NCI-H2081 (cell line): ENCODE data around the gene FADS6.
A peak's percentile ranks its signal among the peaks of the same experiment; 100 is the strongest.

Source experiments
- DNase-seq, 2 experiments: peaks; one replicate each; lab custom pipeline; 2025; lab: John Stamatoyannopoulos, UW

Gene FADS6, protein sequence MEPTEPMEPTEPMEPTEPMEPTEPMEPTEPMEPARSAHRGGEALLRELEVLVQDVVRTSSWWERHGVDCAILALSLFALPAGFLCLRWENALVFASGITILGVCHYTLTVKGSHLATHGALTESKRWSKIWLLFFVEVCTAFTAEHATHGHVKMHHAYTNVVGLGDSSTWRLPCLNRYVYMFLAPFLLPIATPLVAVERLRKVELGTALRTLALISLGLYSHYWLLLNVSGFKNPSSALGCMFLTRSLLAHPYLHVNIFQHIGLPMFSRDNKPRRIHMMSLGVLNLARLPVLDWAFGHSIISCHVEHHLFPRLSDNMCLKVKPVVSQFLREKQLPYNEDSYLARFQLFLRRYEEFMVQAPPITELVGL

GRCh38 chr17:74892974-74893911, at the start of gene FADS6:
Gene FADS6, minus strand, starts transcription at chr17:74893633. Its CDS starts 38 bp downstream, at chr17:74893595.
- no peak for DNase-seq

DNA sequence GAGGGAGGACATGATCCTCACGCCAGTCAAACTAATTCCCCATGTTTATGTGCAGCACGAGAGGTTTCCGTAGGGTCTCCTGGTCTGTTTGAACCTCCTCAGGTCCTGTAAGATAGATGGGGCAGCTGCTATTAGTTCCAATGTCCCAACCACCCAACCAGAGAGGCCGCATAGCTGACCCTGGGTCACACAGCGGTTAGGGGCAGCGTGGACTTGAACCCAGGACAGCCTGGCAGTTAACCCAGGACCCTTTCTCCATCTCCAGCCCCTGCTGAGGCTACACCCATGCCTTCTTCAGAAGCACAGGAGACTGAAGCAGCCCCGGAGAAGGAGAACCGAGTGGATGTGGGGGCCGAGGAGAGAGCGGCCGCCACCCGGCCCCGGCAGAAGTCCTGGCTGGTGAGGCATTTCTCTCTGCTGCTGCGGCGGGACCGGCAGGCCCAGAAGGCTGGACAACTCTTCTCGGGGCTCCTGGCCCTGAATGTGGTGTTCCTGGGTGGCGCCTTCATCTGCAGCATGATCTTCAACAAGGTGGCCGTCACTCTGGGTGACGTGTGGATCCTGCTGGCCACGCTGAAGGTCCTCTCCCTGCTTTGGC, 47.8 kb upstream of the FADS6 start:
- DNase-seq, result no peak

- no peak for DNase-seq
Observed at GRCh38 chr17:74939534-74939933, 46.1 kb upstream of the FADS6 start.

DNA sequence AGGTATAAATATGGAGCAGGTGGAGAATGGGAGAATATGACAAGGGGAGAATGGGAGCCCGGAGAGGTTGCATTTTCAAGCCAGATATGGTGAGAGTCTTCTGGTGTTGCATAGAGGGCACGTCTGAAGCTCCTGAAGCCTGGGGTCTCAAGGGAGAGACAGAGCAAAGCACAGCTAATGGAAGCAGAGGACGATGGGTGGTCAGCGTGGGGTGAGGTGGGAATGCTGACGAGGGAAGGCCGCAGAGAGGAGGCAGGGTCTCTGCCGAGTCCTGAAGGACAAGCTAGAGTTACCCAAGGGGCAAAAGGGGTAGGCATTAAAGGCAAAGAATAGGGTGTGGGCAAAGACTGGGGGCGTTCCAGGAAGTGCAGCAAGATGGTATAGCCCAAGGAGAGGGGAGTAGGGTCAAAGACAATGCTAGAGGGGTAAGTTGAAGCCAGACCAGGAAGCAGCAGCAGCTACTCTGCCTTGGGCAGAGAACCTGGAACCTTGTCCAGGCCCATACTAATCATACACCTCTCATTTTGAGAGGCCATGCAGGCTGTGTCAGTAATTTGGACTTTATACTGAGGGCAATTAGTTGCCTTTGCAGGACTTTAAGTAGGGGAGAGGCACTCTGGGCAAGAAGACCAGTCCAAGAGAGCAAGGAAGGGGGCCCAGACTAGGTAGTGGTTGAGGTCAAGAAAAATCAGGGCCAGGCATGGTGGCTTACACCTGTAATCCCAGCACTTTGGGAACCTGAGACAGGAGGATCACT, 44.9 kb upstream of the FADS6 start:
- no peak for DNase-seq

DNA sequence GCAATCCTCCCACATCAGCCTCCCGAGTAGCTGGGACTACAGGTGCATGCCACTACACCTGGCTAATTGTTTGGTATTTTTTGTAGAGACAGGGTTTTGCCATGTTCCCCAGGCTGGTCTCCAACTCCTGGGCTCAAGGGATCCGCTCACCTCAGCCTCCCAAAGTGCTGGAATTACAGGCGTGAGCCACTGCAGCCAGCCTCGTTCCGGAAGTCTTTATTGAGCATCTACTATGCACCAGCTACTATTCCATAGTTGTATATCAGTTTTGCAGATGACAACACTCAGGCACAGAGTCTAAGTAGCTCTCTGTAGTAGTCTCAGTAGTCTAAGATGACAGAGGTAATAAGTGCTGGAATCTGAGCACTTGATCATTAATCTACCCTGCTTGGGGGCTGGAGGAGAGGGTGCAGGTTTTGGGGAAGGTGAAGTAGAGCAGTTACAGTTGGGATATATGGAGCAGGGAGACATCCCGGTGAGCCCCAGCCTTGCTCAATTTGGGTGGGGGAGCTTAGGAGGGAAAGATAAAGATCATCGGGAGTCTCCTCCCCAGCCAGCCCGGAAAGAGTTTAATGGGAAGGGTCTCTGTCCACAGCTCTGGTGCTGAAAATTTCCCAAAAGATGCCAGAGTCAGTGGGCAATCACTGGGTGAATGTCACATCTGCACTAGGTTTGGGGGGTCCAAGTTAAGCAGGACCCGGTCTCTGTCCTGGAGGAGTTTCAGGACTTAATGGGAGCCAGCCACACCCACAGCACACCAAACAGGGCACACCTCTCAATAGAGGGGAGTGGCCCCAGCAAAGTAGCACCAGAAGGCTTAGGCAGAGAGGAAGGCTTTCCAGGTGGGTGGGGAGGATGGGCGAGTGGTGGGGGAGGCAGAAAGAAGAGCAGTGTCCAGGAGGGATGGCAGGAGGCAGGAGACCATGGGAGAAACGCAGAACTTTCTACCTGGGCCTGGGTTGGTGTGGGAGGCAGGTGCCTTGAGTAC, 43.9 kb upstream of the FADS6 start:
- DNase-seq, result no peak

DNA sequence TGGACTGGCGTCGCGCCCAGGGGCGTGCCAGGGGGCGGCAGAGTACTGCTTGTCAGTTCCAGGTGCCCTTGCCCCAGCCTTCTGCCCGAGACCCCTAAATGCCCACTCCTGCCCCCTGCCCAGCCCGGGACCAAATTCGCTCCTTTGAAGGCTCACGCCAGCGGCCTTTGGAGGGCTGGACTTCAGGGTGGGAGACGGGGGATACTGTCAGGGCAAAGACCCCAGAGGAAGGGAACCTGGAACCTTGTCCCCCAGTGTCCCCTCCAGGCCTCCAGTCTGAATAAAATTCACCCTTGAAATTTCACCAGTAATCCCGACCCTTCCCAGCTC, 43.0 kb upstream of the FADS6 start:
- DNase-seq, result no peak

DNA sequence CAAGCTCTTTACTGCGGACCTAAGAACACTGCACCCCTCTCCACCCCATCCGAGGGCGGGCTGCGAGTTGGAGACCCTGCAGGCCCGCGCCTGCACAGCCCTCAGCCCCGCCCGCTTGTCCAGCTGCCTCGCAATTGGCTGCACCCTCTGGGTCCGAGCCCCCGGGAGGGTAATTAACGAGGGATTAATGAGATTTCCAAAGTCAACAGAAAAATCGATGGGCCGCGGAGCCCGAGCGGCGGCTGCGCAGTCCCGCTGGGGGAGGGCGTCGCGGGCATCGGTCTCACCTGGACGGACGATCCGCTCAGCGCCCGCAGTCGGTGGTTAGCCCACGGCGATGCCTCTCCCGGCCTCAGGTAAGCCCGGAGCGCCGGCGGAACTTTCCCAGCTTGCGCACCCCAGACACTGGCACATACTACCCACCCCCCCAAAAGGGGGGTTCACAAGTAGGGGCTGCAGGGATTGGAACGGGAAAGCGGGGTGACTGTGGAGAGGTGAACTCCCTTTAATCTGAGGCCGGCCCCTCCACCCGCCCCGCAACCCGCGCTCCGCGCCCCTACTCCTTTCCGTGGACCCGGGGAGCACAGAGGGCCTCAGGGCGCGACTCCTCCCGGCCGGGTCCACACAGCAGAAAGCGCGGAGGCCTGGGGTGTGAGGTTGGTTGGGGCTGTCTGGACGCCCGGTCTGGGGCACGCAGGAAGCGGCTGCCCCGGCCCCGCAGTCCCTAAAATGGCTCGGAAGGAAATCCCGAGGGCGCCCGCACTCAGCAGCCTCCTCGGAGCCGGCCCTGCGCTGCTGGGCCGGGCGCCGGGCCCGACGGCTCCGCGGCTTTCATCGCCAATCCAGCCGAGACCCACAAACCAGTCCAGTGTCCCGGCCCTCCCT, 42.4 kb upstream of the FADS6 start, which contains the start of gene OTOP3:
Gene OTOP3 (plus strand): TSS at position 314 of the 885 bp plus-strand sequence. CDS start 24 bp downstream, at position 338.
- DNase-seq, result no peak

DNA sequence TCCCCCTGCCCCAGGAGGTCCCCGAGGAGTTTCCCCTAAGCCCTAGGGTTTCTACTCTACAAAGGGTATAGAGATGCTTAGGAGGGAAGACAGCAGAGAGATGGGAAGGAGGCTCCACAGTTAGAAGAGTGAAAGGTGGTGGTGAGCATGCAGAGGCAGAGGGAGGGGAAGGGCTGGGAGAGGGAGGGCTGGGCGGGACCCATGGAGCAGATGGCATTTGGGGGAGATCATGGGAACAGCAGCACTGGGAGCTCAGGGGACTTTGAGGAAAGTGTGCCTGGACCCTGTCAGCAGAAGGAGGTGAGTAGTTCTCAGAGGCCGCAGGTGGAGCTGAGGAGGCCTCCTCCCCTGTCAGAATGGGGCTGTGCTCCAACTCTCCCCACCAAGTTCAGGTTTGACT, 41.6 kb upstream of the FADS6 start:
- DNase-seq, result no peak

DNA sequence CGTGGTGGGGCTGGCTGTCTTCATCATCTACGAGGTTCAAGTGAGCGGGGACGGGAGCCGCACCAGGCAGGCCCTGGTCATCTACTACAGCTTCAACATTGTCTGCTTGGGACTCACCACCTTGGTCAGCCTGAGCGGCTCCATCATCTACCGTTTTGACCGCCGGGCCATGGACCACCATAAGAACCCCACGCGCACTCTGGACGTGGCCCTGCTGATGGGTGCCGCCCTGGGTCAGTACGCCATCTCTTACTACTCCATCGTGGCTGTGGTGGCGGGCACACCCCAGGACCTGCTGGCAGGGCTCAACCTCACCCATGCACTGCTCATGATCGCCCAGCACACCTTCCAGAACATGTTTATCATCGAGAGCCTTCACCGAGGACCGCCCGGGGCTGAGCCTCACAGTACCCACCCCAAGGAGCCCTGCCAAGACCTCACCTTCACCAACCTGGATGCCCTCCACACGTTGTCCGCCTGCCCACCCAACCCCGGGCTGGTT, 37.2 kb upstream of the FADS6 start:
- no peak for DNase-seq

DNA sequence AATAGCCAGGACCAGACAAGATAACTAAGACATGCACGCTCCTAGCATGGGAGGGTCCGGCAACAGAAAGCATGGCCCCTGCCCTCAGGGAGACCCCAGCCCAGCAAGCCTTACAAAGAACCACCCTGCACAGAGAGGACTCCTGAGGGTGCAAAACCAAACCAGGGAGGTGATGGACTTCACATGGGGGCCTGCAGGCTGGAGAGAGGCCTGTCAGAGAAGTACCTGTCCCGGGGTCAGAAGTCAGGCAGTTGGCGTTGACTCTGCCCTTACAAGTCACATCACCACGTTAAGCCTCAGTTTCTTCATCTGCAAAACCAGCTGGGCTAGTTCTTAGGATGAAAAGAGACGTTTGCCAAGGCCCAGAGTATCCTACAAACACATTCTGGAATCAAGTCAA, 35.4 kb upstream of the FADS6 start:
- no peak for DNase-seq

DNA sequence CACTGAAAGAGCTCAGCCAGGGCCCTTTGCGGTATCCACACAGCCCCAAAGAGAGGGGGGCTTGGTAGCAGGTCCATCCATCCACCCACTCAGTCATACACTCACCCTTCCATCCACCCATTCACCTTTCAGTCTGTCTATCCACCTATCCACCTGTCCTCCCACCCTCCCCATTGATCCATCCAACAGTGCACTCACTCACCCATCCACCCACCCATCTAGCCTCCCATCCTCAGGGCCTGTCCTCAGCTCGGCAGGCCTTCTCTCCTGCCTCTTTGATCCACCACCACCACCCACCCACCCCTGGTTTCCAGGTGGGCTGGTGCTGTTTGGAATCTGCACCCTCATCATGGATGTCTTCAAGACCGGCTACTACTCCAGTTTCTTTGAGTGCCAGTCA, 31.8 kb upstream of the FADS6 start:
- DNase-seq, result no peak

DNA sequence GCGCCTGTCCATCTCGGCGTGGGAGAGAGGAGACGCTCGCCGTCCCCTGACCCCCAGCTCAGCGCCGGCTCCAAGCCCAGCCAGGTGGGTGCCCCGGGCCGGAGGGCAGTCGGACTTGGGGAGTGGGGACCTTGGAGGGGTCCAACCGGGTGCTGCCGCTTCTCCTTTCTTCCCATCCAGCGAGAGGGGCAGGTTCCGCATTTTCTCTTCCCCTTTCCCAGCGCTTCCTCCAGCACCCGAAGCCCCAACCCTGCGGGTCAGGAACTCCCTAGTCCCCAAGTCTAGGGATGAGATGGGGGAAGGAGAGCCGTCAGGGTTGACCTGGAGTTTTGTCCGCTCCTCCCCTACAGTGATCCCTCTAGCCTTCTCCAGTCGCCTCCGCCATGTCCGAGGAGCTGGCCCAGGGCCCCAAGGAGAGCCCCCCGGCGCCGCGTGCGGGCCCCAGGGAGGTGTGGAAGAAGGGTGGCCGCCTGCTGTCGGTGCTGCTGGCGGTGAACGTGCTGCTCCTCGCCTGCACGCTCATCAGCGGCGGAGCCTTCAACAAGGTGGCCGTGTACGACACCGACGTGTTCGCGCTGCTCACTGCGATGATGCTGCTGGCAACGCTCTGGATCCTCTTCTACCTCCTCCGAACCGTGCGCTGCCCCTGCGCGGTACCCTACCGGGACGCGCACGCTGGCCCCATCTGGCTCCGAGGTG, 31.0 kb upstream of the FADS6 start, which contains the start of gene OTOP2:
Gene OTOP2 (plus strand): TSS at position 24 of the 699 bp plus-strand sequence. CDS start 360 bp downstream, at position 384.
- DNase-seq, result no peak

DNA sequence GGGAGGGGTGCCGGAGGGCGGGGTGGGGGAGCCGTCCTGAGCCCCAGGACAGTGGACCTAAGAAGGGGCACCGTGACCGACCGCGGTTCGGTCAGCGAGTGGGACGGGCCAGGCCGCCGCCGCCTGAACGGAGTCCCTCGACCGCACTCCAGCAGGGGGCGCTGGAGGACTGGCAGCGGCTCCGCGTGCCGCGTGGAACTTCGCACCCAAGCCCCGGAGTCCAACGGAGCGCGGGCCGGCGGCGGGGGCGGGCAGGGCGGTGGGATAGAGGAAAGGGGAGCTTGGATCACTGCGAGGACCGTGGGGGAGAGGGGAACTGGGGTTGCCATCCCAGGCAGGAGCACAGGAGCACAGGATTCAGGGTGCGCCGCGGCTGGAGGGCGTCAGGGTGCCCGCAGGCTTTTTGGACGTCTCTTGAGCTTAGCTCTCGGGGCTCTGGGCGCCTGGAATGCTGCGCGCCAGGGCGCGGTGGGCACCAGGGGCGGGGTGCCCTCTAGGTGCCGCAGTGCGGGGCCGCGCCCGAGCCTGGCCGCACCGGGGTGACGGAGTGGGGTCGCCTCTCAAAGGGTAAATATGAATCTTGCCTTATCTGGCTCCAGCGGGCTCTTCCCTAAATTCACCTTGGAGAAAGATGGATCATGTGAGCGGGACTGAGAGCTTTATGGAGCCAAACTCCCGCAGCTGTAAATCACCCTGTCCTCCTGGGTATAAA, 30.3 kb upstream of the FADS6 start:
- peak; percentile 31 to 32 for DNase-seq

GRCh38 chr17:74922694-74923537, 29.5 kb upstream of the FADS6 start, which contains the start of gene USH1G:
Gene USH1G, minus strand, starts transcription at chr17:74923255. Its CDS starts 182 bp downstream, at chr17:74923073.
- DNase-seq, result no peak

DNA sequence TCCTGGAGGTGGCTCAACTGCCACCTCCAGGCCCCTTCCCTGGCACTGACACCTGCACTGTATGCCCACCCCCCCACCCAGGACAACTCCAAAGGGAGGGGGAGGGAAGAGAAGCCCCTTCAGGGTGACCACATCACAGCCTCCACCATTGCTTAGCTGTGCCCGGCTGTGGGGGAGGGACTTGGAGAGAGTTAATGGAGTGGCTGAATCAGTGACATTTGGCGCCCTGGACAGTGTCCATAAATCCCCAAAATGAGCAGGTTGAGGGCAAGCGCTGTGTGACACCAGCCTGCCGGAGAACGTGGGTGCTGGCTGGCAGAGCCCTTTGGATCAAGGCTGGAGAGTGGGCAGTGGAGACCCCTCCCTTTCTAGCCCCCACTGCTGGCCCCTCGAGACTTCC, 28.7 kb upstream of the FADS6 start:
- no peak for DNase-seq

DNA sequence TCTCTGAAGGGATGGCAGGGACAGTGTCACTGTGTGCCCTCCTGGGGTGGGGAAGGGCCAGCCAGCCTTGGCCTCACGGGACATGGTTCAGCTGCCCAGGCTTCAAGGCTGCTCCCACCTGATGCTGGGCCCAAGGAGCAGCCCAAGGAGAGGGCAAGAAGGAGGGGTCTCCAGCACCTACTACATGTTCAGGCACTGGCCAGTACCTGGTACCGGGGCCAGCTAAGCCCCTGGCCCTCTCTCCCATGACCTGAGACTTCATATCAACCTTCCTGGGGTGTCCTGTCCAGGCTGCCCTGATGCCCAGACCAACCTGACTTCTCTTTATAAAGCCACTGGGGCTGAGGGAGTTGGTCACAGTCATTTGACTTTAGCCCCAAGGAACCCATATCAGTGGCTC, 28.3 kb upstream of the FADS6 start:
- DNase-seq, result no peak
